IMR-90 (cell line): ENCODE results near the gene C15orf61. TPM values are rescaled to one million over a fixed set of nuclear protein-coding genes. Genes with fewer than 3 reads are reported as not detected.

Experiments used
- ATAC-seq: fragments of 200-7000 bp; cut with Tn5 transposase; 2 replicates; pipeline ENCODE4 v1.9.1; 2020; ENCODE audit warnings: low read depth, mild to moderate bottlenecking, moderate library complexity
- BruUV-seq: library from RNA; stranded (reverse); fragments of 400-500 nt; replicated peaks from 2 replicates; lab custom pipeline; 2021; lab: Mats Ljungman, UMichigan
- CTCF ChIA-PET: fragments of 300-600 bp; formaldehyde crosslinking; extraction: SDS; loops from one replicate; lab custom pipeline; 2021; ENCODE audit warnings: antibody characterized with exemption; lab: Yijun Ruan, JAX
- POLR2A ChIA-PET: fragments of 300-600 bp; sonication (Branson Sonifier 250); formaldehyde crosslinking; loops from one replicate; lab custom pipeline; 2022; ENCODE audit warnings: antibody characterized with exemption; ENCODE audit not compliant: unreplicated experiment; lab: Charles Lee
- DNase-seq: peaks from one replicate; pipeline ENCODE4 v3.0.0; 2013
- H2AFZ ChIP-seq: replicated peaks from 2 replicates; pipeline ENCODE3; 2013; ENCODE audit warnings: low read length, mild to moderate bottlenecking; ENCODE audit not compliant: poor library complexity
- H2AK5ac ChIP-seq: 2 replicates; pipeline ENCODE4 v1.6.1; 2013; ENCODE audit warnings: low read depth, low read length, inconsistent platforms
- H2AK9ac ChIP-seq: replicated peaks from 2 replicates; pipeline ENCODE3; 2013; ENCODE audit warnings: mild to moderate bottlenecking, low read depth, low read length, moderate library complexity; ENCODE audit not compliant: poor library complexity
- H2BK120ac ChIP-seq: 2 replicates; pipeline ENCODE4 v1.6.1; 2013; ENCODE audit warnings: low read depth, low read length, inconsistent platforms
- H2BK15ac ChIP-seq: 3 replicates; pipeline ENCODE4 v1.6.1; 2013; ENCODE audit warnings: low read depth, low read length, inconsistent platforms
- H2BK20ac ChIP-seq: 2 replicates; pipeline ENCODE4 v1.6.1; 2013; ENCODE audit warnings: low read depth, mild to moderate bottlenecking, inconsistent platforms, low read length, moderate library complexity
- H2BK5ac ChIP-seq: 2 replicates; pipeline ENCODE4 v1.6.1; 2013; ENCODE audit warnings: mild to moderate bottlenecking, low read depth, low read length, inconsistent platforms; ENCODE audit not compliant: poor library complexity, severe bottlenecking
- H3K14ac ChIP-seq: replicated peaks from 2 replicates; pipeline ENCODE4 v1.6.1; 2013; ENCODE audit warnings: low read depth, low read length, inconsistent platforms
- H3K18ac ChIP-seq: 2 replicates; pipeline ENCODE4 v1.6.1; 2013; ENCODE audit warnings: low read depth, low read length, control low read depth
- H3K23ac ChIP-seq: 2 replicates; pipeline ENCODE4 v1.6.1; 2013; ENCODE audit warnings: low read depth, low read length, inconsistent platforms
- H3K27ac ChIP-seq: 2 replicates; pipeline ENCODE4 v1.5.1; 2013; ENCODE audit warnings: mild to moderate bottlenecking, control low read depth, low read length; ENCODE audit not compliant: insufficient read depth
- H3K27me3 ChIP-seq: 2 replicates; pipeline ENCODE4 v1.6.1; 2013; ENCODE audit warnings: low read length; ENCODE audit not compliant: control insufficient read depth, insufficient read depth
- H3K36me3 ChIP-seq: 2 replicates; pipeline ENCODE4 v1.6.1; 2013; ENCODE audit warnings: low read length, mixed read lengths; ENCODE audit not compliant: control insufficient read depth, insufficient read depth
- H3K4ac ChIP-seq: 2 replicates; pipeline ENCODE4 v1.6.1; 2013; ENCODE audit warnings: low read depth, low read length, inconsistent platforms
- H3K4me1 ChIP-seq: 2 replicates; pipeline ENCODE4 v1.6.1; 2013; ENCODE audit warnings: low read length, mixed read lengths; ENCODE audit not compliant: control insufficient read depth, insufficient read depth
- H3K4me2 ChIP-seq: 2 replicates; pipeline ENCODE4 v1.6.1; 2013; ENCODE audit warnings: low read depth, mild to moderate bottlenecking, control low read depth, low read length, moderate library complexity
- H3K4me3 ChIP-seq: 2 replicates; pipeline ENCODE4 v1.5.1; 2013; ENCODE audit warnings: low read depth, mild to moderate bottlenecking, control low read depth, low read length, moderate library complexity; ENCODE audit not compliant: insufficient read depth
- H3K56ac ChIP-seq: 2 replicates; pipeline ENCODE4 v1.6.1; 2013; ENCODE audit warnings: low read length, inconsistent platforms; ENCODE audit not compliant: insufficient read depth; ENCODE audit errors: extremely low read depth
- H3K79me1 ChIP-seq, 2 experiments: 2 replicates each; pipeline ENCODE4 v1.6.1; 2013; ENCODE audit warnings: low read length in 2 of 2, inconsistent platforms in 1 of 2, low read depth in 1 of 2
- H3K9ac ChIP-seq: 2 replicates; pipeline ENCODE4 v1.6.1; 2013; ENCODE audit warnings: low read depth, low read length, control low read depth
- H3K9me1 ChIP-seq: 2 replicates; pipeline ENCODE4 v1.6.1; 2013; ENCODE audit warnings: low read length, inconsistent platforms; ENCODE audit not compliant: insufficient read depth
- H3K9me3 ChIP-seq: 2 replicates; pipeline ENCODE4 v1.6.1; 2013; ENCODE audit warnings: low read length; ENCODE audit not compliant: control insufficient read depth, insufficient read depth
- H4K20me1 ChIP-seq: 2 replicates; pipeline ENCODE4 v1.6.1; 2013; ENCODE audit warnings: low read length, inconsistent platforms; ENCODE audit not compliant: insufficient read depth
- H4K5ac ChIP-seq: 2 replicates; pipeline ENCODE4 v1.6.1; 2013; ENCODE audit warnings: mild to moderate bottlenecking, low read depth, low read length, control low read depth
- H4K8ac ChIP-seq, 2 experiments: 2 replicates each; pipeline ENCODE4 v1.6.1; 2013; ENCODE audit warnings: low read depth in 2 of 2, low read length in 2 of 2, control low read depth in 1 of 2, inconsistent platforms in 1 of 2
- H4K91ac ChIP-seq: 2 replicates; pipeline ENCODE4 v1.6.1; 2013; ENCODE audit warnings: low read depth, low read length, inconsistent platforms; ENCODE audit not compliant: insufficient read depth
- BHLHE40 ChIP-seq: fragments of 150-350 bp; IDR thresholded peaks from 2 replicates; pipeline ENCODE4 v1.6.1; 2016; ENCODE audit warnings: mild to moderate bottlenecking, low read depth, low read length
- CEBPB ChIP-seq: IDR thresholded peaks from 2 replicates; pipeline ENCODE4 v1.6.1; 2012; ENCODE audit warnings: low read depth, low read length, improper control_type of control experiment
- CHD1 ChIP-seq: IDR thresholded peaks from 2 replicates; pipeline ENCODE4 v1.6.1; 2012; ENCODE audit warnings: low read depth, low read length, improper control_type of control experiment
- CTCF ChIP-seq: conservative IDR thresholded peaks from 2 replicates; pipeline ENCODE4 v1.5.1; 2012; ENCODE audit warnings: mild to moderate bottlenecking, low read depth, low read length, improper control_type of control experiment
- ELK1 ChIP-seq: fragments of 150-350 bp; IDR thresholded peaks from 2 replicates; pipeline ENCODE4 v1.6.1; 2016; ENCODE audit warnings: low read depth, mild to moderate bottlenecking, low read length, moderate library complexity, borderline replicate concordance
- FOS ChIP-seq: fragments of 150-350 bp; IDR thresholded peaks from 2 replicates; pipeline ENCODE4 v1.6.1; 2016; ENCODE audit warnings: low read depth, low read length
- MAFK ChIP-seq: IDR thresholded peaks from 2 replicates; pipeline ENCODE4 v1.6.1; 2012; ENCODE audit warnings: low read depth, low read length, improper control_type of control experiment
- MAZ ChIP-seq: IDR thresholded peaks from 2 replicates; pipeline ENCODE4 v1.6.1; 2012; ENCODE audit warnings: low read depth, mild to moderate bottlenecking, low read length, improper control_type of control experiment, moderate library complexity, borderline replicate concordance
- MXI1 ChIP-seq: IDR thresholded peaks from 2 replicates; pipeline ENCODE4 v1.6.1; 2012; ENCODE audit warnings: low read depth, mild to moderate bottlenecking, low read length, moderate library complexity, borderline replicate concordance
- POLR2A ChIP-seq: IDR thresholded peaks from 2 replicates; pipeline ENCODE4 v1.6.1; 2012; ENCODE audit warnings: mild to moderate bottlenecking, low read depth, low read length
- RCOR1 ChIP-seq: IDR thresholded peaks from 2 replicates; pipeline ENCODE4 v1.6.1; 2012; ENCODE audit warnings: mild to moderate bottlenecking, low read length, improper control_type of control experiment; ENCODE audit not compliant: insufficient replicate concordance
- RFX5 ChIP-seq: IDR thresholded peaks from 2 replicates; pipeline ENCODE4 v1.8.0; 2012; ENCODE audit warnings: low read depth, mild to moderate bottlenecking, low read length, moderate library complexity
- WGBS, 2 experiments: methylation state at CpG; one replicate each; pipeline versions ENCODE4 v1.1.5 to v1.1.7; 2013; ENCODE audit warnings: missing lambda C conversion rate in 2 of 2; ENCODE audit not compliant: insufficient read length in 1 of 2; ENCODE audit errors: extremely low coverage in 2 of 2; 5-methylcytosine and 5-hydroxymethylcytosine counted together
- dilution Hi-C: fragments of 300-500 bp; cut with HindIII; formaldehyde crosslinking; loops from one replicate; pipeline ENCODE4 v1.14.3; 2018; ENCODE audit warnings: low sequenced_read_pairs; ENCODE audit not compliant: unreplicated experiment
- in situ Hi-C: fragments of 300-500 bp; cut with MboI; formaldehyde crosslinking; loops from 3 replicates; pipeline ENCODE4 v1.14.3; 2019; ENCODE audit warnings: low sequenced_read_pairs, inconsistent platforms, mixed read lengths
- intact Hi-C: fragments of 100-400 bp; cut with micrococcal nuclease; formaldehyde crosslinking; loops from 2 replicates; pipeline ENCODE4 v1.10.0; 2022
- polyA plus RNA-seq, 3 experiments: library from polyadenylated mRNA; depleted of rRNA; stranded (reverse); fragments of >200 nt; gene quantifications; 2 replicates each; pipeline ENCODE4 v1.2.3, GENCODE V29; 2012; ENCODE audit warnings: low replicate concordance in 1 of 3
- total RNA-seq: library from RNA; depleted of rRNA; stranded (reverse); fragments of >200 nt; gene quantifications from 2 replicates; pipeline ENCODE4 v1.2.3, GENCODE V29; 2012

The C15orf61 gene
- total and polyA plus RNA-seq, 2 of the 4 experiments (the other 2 are of a cell fraction) = 1.4 to 2.5 TPM

- ChIA-PET POLR2A (no interaction called here), CTCF (no interaction called here)
- Histone ChIP-seq H2AFZ (no peak overlapping the region), H4K8ac (no peak overlapping the region), H3K9me3 (no peaks in the 10 kb centered on the region), H3K56ac (no peak overlapping the region), H3K27me3 (no peaks in the 10 kb centered on the region), H3K14ac (no peak overlapping the region), H4K20me1 (peaks cover 7% of the 10 kb centered on the region; the same call in 1 of the 2 replicates), H3K9me1 (peaks cover 3% of the 10 kb centered on the region; the same call in 1 of the 2 replicates), H3K4me1 (peaks cover 12% of the 10 kb centered on the region), H3K4me3 (no peak overlapping the region), H2BK120ac (no peak overlapping the region), H4K5ac (no peak overlapping the region), H3K27ac (no peak overlapping the region), H3K4ac (no peak overlapping the region), H2BK5ac (no peak overlapping the region), H3K18ac (no peak overlapping the region), H3K23ac (no peak overlapping the region), H4K91ac (no peak overlapping the region), H3K79me1 (peaks cover 25 to 37% of the 10 kb centered on the region in 2 experiments), H2BK15ac (no peak overlapping the region), H3K36me3 (peaks cover 9% of the 10 kb centered on the region; the same call in 1 of the 2 replicates), H3K4me2 (no peak overlapping the region), H3K9ac (no peak overlapping the region), H2AK5ac (no peak overlapping the region), H2AK9ac (no peak overlapping the region), H2BK20ac (no peak overlapping the region)
- dilution Hi-C loops = no loop called here
- BruUV-seq = no TSS peak
- in situ Hi-C loops = no loop called here
- intact Hi-C loops = loop anchor here (5.0 kb wide), 1 partner anchor 288 kb away; no protein-coding TSS in a partner anchor
- ATAC-seq (no peak), DNase-seq (no peak)
- no peak for TF ChIP-seq MXI1
- no peak for TF ChIP-seq ELK1
- TF ChIP-seq CEBPB = no peak
- no peak for TF ChIP-seq RFX5
- no peak for TF ChIP-seq CTCF
- TF ChIP-seq RCOR1 = no peak
- no peak for TF ChIP-seq FOS
- no peak for TF ChIP-seq CHD1
- no peak for TF ChIP-seq POLR2A
- TF ChIP-seq MAFK = no peak
- no peak for TF ChIP-seq BHLHE40
- no peak for TF ChIP-seq MAZ
- WGBS, 2 experiments = no CpG with 5 or more reads among the region's 3 CpGs
These were observed 23.5 kb downstream of the C15orf61 start for GRCh38 chr15:67544475-67544874.
